Measurements from ENCODE around the gene CCDC137.

Gene CCDC137

GRCh38 chr17:81722184-81723120 lies 55.9 kb downstream of the CCDC137 start (continued):
- TF ChIP-seq ZSCAN23 (tag by site-specific recombination; IDR thresholded peaks at IDR 0.05) (no peak), ZNF785 (tag by site-specific recombination; IDR thresholded peaks at IDR 0.05) (no peak), ZNF214 (tag by site-specific recombination; IDR thresholded peaks at IDR 0.05; ENCODE audit: borderline replicate concordance) (no peak), BCL11B (tag by site-specific recombination; IDR thresholded peaks at IDR 0.05; ENCODE audit: low read depth) (peak; percentile 76; the same call in 1 of the 2 replicates), ZNF121 (tag by site-specific recombination; IDR thresholded peaks at IDR 0.05) (no peak), ZNF473 (tag by site-specific recombination; IDR thresholded peaks at IDR 0.05) (no peak), ZNF549 (tag by site-specific recombination; IDR thresholded peaks at IDR 0.05) (no peak), ZNF175 (tag by site-specific recombination; IDR thresholded peaks at IDR 0.05) (no peak), ZNF341 (tag by site-specific recombination; IDR thresholded peaks at IDR 0.05; ENCODE audit: low read depth) (no peak), ZNF140 (tag by site-specific recombination; IDR thresholded peaks at IDR 0.05) (no peak), ZNF621 (tag by site-specific recombination; IDR thresholded peaks at IDR 0.05) (no peak), ZNF174 (tag by site-specific recombination; IDR thresholded peaks at IDR 0.05) (no peak), ZNF10 (tag by site-specific recombination; IDR thresholded peaks at IDR 0.05) (no peak), ZBTB6 (tag by site-specific recombination; IDR thresholded peaks at IDR 0.05) (no peak), ZNF639 (tag by site-specific recombination; IDR thresholded peaks at IDR 0.05) (no peak), KLF1 (tag by site-specific recombination; IDR thresholded peaks at IDR 0.05) (peak; percentile 38), ZNF132 (tag by site-specific recombination; IDR thresholded peaks at IDR 0.05; ENCODE audit: borderline replicate concordance) (no peak), ZNF791 (tag by site-specific recombination; IDR thresholded peaks at IDR 0.05) (no peak)
- TF ChIP-seq, protein P1, sequence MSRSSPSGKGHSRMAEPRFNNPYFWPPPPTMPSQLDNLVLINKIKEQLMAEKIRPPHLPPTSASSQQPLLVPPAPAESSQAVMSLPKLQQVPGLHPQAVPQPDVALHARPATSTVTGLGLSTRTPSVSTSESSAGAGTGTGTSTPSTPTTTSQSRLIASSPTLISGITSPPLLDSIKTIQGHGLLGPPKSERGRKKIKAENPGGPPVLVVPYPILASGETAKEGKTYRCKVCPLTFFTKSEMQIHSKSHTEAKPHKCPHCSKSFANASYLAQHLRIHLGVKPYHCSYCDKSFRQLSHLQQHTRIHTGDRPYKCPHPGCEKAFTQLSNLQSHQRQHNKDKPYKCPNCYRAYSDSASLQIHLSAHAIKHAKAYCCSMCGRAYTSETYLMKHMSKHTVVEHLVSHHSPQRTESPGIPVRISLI (tag by site-specific recombination; IDR thresholded peaks at IDR 0.05): peak; percentile 88

Data from HEK293 (cell line).